ENCODE results near the gene GPRIN3. TPM values are rescaled to one million over a fixed set of nuclear protein-coding genes. Genes with fewer than 3 reads are reported as not detected.
A peak's percentile ranks its signal among the peaks of the same experiment; 100 is the strongest.
"Not testable (repeated sequence)": the region's sequence is repeated elsewhere in the genome, so short reads cannot be mapped to it uniquely, and the experiment has no call there.

The GPRIN3 gene
- total RNA-seq, 1 experiment from 2014 or later = 0.39 TPM

- H3K4me2 ChIP-seq (ENCODE audit: low read length); POLR2A ChIA-PET; H3K79me2 ChIP-seq (ENCODE audit: insufficient read depth, low read length); H3K9me3 ChIP-seq (ENCODE audit: control insufficient read depth in 1 of 2, insufficient read depth in 1 of 2, low read depth in 1 of 2, low read length in 2 of 2); BruUV-seq (replicated peaks); H3K36me3 ChIP-seq (ENCODE audit: control insufficient read depth in 1 of 2, insufficient read depth in 2 of 2, low read length in 2 of 2); CTCF ChIA-PET; H3K27ac ChIP-seq (ENCODE audit: low read depth, low read length); intact Hi-C loops (cut with micrococcal nuclease); RAD21 ChIA-PET (ENCODE audit: low non-redundant PET in 1 of 2, low total read pairs in 2 of 2, uncharacterized antibody in 2 of 2, unreplicated experiment in 2 of 2); H3K4me1 ChIP-seq (ENCODE audit: control insufficient read depth in 1 of 2, insufficient read depth in 2 of 2, low read length in 2 of 2); H4K20me1 ChIP-seq (ENCODE audit: insufficient read depth); ATAC-seq; H3K9me2 ChIP-seq (ENCODE audit: insufficient read depth); H3K27me3 ChIP-seq (ENCODE audit: insufficient read depth, low read length); H3K9ac ChIP-seq (ENCODE audit: low read length); H3K4me3 ChIP-seq (replicated peaks in 1 of 2; ENCODE audit: low read depth in 1 of 2, low read length in 2 of 2); H2AFZ ChIP-seq (ENCODE audit: low read depth, low read length, poor library complexity, severe bottlenecking); DNase-seq (ENCODE audit: low read depth, low spot score): not testable (repeated sequence)
Observed at GRCh38 chr4:89309154-89309553, 1.6 kb upstream of the GPRIN3 start.

- Histone ChIP-seq H3K9me2 (ENCODE audit: insufficient read depth) (no peaks in the 10 kb centered on the region), H3K27me3 (ENCODE audit: insufficient read depth, low read length) (no peaks in the 10 kb centered on the region), H3K9me3 (ENCODE audit: control insufficient read depth in 1 of 2, insufficient read depth in 1 of 2, low read depth in 1 of 2, low read length in 2 of 2) (no peaks in the 10 kb centered on the region), H3K4me3 (replicated peaks in 1 of 2; ENCODE audit: low read depth in 1 of 2, low read length in 2 of 2) (peak overlapping the region; percentile 45 to 59), H3K36me3 (ENCODE audit: control insufficient read depth in 1 of 2, insufficient read depth in 2 of 2, low read length in 2 of 2) (no peaks in the 10 kb centered on the region), H4K20me1 (ENCODE audit: insufficient read depth) (no peaks in the 10 kb centered on the region), H3K9ac (ENCODE audit: low read length) (no peak overlapping the region), H3K79me2 (ENCODE audit: insufficient read depth, low read length) (no peaks in the 10 kb centered on the region), H3K27ac (ENCODE audit: low read depth, low read length) (no peak overlapping the region), H3K4me2 (ENCODE audit: low read length) (peak overlapping the region; percentile 79), H3K4me1 (ENCODE audit: control insufficient read depth in 1 of 2, insufficient read depth in 2 of 2, low read length in 2 of 2) (peaks cover 0 to 6% of the 10 kb centered on the region in 2 experiments; a peak in 1 of 4 replicates), H2AFZ (ENCODE audit: low read depth, low read length, poor library complexity, severe bottlenecking) (peak overlapping the region; percentile 33)
- no TSS peak for BruUV-seq (replicated peaks)
- RAD21 ChIA-PET (ENCODE audit: low non-redundant PET in 1 of 2, low total read pairs in 2 of 2, uncharacterized antibody in 2 of 2, unreplicated experiment in 2 of 2) = no interaction called here
- POLR2A ChIA-PET = no interaction called here
- no peak for DNase-seq (ENCODE audit: low read depth, low spot score)
- TF ChIP-seq, protein P1, sequence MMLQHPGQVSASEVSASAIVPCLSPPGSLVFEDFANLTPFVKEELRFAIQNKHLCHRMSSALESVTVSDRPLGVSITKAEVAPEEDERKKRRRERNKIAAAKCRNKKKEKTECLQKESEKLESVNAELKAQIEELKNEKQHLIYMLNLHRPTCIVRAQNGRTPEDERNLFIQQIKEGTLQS (IDR thresholded peaks at IDR 0.05) = no peak
- TF ChIP-seq POLR2AphosphoS5 (IDR thresholded peaks at IDR 0.05; ENCODE audit: low read depth, low read length) (no peak), JUND (IDR thresholded peaks at IDR 0.05) (no peak)
- peak; percentile 19; the same call in 1 of the 2 replicates for ATAC-seq
- CTCF ChIA-PET = no interaction called here
- intact Hi-C loops (cut with micrococcal nuclease) = no loop called here
Observed at GRCh38 chr4:89308161-89308500, 531 bp upstream of the GPRIN3 start.

DNA sequence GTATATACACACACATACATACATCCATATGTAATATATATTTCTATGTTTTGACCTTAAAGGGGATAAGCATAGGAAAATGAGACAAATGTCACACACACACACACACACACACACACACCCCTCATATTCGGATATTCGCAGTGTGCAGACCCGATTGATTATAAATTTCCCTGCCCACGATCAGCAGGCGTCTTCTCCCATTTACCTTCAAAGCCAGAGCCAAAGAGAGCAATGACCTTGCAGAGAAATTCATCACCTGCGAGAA, 488 bp downstream of the GPRIN3 start:
- Histone ChIP-seq H3K9me2 (ENCODE audit: insufficient read depth) (no peaks in the 10 kb centered on the region), H2AFZ (ENCODE audit: low read depth, low read length, poor library complexity, severe bottlenecking) (peak overlapping the region; percentile 78), H3K79me2 (ENCODE audit: insufficient read depth, low read length) (no peaks in the 10 kb centered on the region), H3K4me3 (replicated peaks in 1 of 2; ENCODE audit: low read depth in 1 of 2, low read length in 2 of 2) (peak overlapping the region; percentile 45 to 59), H3K4me2 (ENCODE audit: low read length) (peak overlapping the region; percentile 79), H3K4me1 (ENCODE audit: control insufficient read depth in 1 of 2, insufficient read depth in 2 of 2, low read length in 2 of 2) (peaks cover 0 to 6% of the 10 kb centered on the region in 2 experiments; a peak in 1 of 4 replicates), H3K36me3 (ENCODE audit: control insufficient read depth in 1 of 2, insufficient read depth in 2 of 2, low read length in 2 of 2) (no peaks in the 10 kb centered on the region), H3K9me3 (ENCODE audit: control insufficient read depth in 1 of 2, insufficient read depth in 1 of 2, low read depth in 1 of 2, low read length in 2 of 2) (no peaks in the 10 kb centered on the region), H4K20me1 (ENCODE audit: insufficient read depth) (no peaks in the 10 kb centered on the region), H3K9ac (ENCODE audit: low read length) (peak overlapping the region; percentile 19; the same call in 1 of the 2 replicates), H3K27ac (ENCODE audit: low read depth, low read length) (no peak overlapping the region), H3K27me3 (ENCODE audit: insufficient read depth, low read length) (no peaks in the 10 kb centered on the region)
- intact Hi-C loops (cut with micrococcal nuclease) = no loop called here
- CTCF ChIA-PET = no interaction called here
- RAD21 ChIA-PET (ENCODE audit: low non-redundant PET in 1 of 2, low total read pairs in 2 of 2, uncharacterized antibody in 2 of 2, unreplicated experiment in 2 of 2) = no interaction called here
- DNase-seq (ENCODE audit: low read depth, low spot score) (no peak), ATAC-seq (no peak)
- POLR2A ChIA-PET = no interaction called here
- TF ChIP-seq CBX3 (IDR thresholded peaks at IDR 0.05; ENCODE audit: low read depth) (no peak), ELF1 (IDR thresholded peaks at IDR 0.05; ENCODE audit: borderline replicate concordance, low read depth) (no peak), SIN3A (IDR thresholded peaks at IDR 0.05; ENCODE audit: low read depth) (no peak), CEBPB (IDR thresholded peaks at IDR 0.05; ENCODE audit: low read depth) (no peak), SP1 (IDR thresholded peaks at IDR 0.05; ENCODE audit: low read depth) (no peak), EGR1 (IDR thresholded peaks at IDR 0.05; ENCODE audit: low read depth) (no peak), POLR2A (IDR thresholded peaks at IDR 0.05; ENCODE audit: borderline replicate concordance, extremely low read depth, insufficient read depth, insufficient read length) (no peak), TCF7L2 (IDR thresholded peaks at IDR 0.05; ENCODE audit: borderline replicate concordance, extremely low read depth, insufficient read depth, insufficient read length) (no peak), JUND (IDR thresholded peaks at IDR 0.05) (no peak), ZNF274 (IDR thresholded peaks at IDR 0.05; ENCODE audit: low read depth, low read length) (no peak), EZH2 (IDR thresholded peaks at IDR 0.05) (no peak)
- TF ChIP-seq, protein P1 (IDR thresholded peaks at IDR 0.05) = no peak
- no TSS peak for BruUV-seq (replicated peaks)

Data from HCT116 (cell line).